Measurements from ENCODE around the gene PYROXD2.

GRCh38 chr10:98377536-98377935, 37.4 kb downstream of the PYROXD2 start:
- TF ChIP-seq CREB1 (IDR thresholded peaks at IDR 0.05): no peak
- no peak for TF ChIP-seq YY1 (IDR thresholded peaks at IDR 0.05; ENCODE audit: low read depth, low read length)
- no peak for TF ChIP-seq ATF3 (IDR thresholded peaks at IDR 0.05; ENCODE audit: insufficient read depth, low read depth, low read length)
- TF ChIP-seq E2F6 (IDR thresholded peaks at IDR 0.05): no peak
- TF ChIP-seq CTCF (IDR thresholded peaks at IDR 0.05; ENCODE audit: control extremely low read depth in 1 of 3, insufficient read depth in 1 of 3, low read depth in 1 of 3, low read length in 3 of 3): no peak
- TF ChIP-seq POLR2A (IDR thresholded peaks at IDR 0.05; ENCODE audit: control extremely low read depth in 1 of 2, low read depth in 2 of 2, low read length in 2 of 2): no peak
- no peak for TF ChIP-seq EZH2 (IDR thresholded peaks at IDR 0.05; ENCODE audit: low read depth, low read length, severe bottlenecking)
- TF ChIP-seq MAX (IDR thresholded peaks at IDR 0.05): no peak

Measured in H1 (cell line).